Ishikawa (cell line): Measurements from ENCODE around the gene RFNG.
A peak's percentile ranks its signal among the peaks of the same experiment; 100 is the strongest.

ENCODE experiments used
- CEBPB ChIP-seq: IDR thresholded peaks from 2 replicates; pipeline ENCODE4 v1.6.1; 2012
- CREB1 ChIP-seq: IDR thresholded peaks from 2 replicates; pipeline ENCODE4 v1.6.1; 2012; ENCODE audit warnings: low read depth
- EGR1 ChIP-seq: IDR thresholded peaks from 2 replicates; pipeline ENCODE4 v1.6.1; 2012
- EP300 ChIP-seq: IDR thresholded peaks from 2 replicates; pipeline ENCODE4 v1.6.1; 2012; ENCODE audit warnings: borderline replicate concordance
- FOXM1 ChIP-seq: IDR thresholded peaks from 2 replicates; pipeline ENCODE4 v1.6.1; 2012; ENCODE audit warnings: low read depth, borderline replicate concordance
- NFIC ChIP-seq: IDR thresholded peaks from 2 replicates; pipeline ENCODE4 v1.6.1; 2012
- RAD21 ChIP-seq: IDR thresholded peaks from 2 replicates; pipeline ENCODE4 v1.6.1; 2012; ENCODE audit warnings: low read depth
- TAF1 ChIP-seq: IDR thresholded peaks from 2 replicates; pipeline ENCODE4 v1.6.1; 2012; ENCODE audit warnings: low read depth, mild to moderate bottlenecking
- TCF12 ChIP-seq: IDR thresholded peaks from 2 replicates; pipeline ENCODE4 v1.6.1; 2012; ENCODE audit warnings: low read depth
- TEAD4 ChIP-seq: IDR thresholded peaks from 2 replicates; pipeline ENCODE4 v1.6.1; 2012
- YY1 ChIP-seq: IDR thresholded peaks from 2 replicates; pipeline ENCODE4 v1.6.1; 2012; ENCODE audit warnings: low read depth
- ZBTB7A ChIP-seq: IDR thresholded peaks from 2 replicates; pipeline ENCODE4 v1.6.1; 2012; ENCODE audit warnings: low read depth
- TF ChIP-seq, protein P1 (sequence below): IDR thresholded peaks from 2 replicates; pipeline ENCODE4 v1.6.1; 2012
- TF ChIP-seq, protein P2 (sequence below): IDR thresholded peaks from 2 replicates; pipeline ENCODE4 v1.6.1; 2012
- TF ChIP-seq, protein P3 (sequence below): IDR thresholded peaks from 2 replicates; pipeline ENCODE4 v1.6.1; 2012; ENCODE audit warnings: low read depth, mild to moderate bottlenecking

RFNG gene

DNA sequence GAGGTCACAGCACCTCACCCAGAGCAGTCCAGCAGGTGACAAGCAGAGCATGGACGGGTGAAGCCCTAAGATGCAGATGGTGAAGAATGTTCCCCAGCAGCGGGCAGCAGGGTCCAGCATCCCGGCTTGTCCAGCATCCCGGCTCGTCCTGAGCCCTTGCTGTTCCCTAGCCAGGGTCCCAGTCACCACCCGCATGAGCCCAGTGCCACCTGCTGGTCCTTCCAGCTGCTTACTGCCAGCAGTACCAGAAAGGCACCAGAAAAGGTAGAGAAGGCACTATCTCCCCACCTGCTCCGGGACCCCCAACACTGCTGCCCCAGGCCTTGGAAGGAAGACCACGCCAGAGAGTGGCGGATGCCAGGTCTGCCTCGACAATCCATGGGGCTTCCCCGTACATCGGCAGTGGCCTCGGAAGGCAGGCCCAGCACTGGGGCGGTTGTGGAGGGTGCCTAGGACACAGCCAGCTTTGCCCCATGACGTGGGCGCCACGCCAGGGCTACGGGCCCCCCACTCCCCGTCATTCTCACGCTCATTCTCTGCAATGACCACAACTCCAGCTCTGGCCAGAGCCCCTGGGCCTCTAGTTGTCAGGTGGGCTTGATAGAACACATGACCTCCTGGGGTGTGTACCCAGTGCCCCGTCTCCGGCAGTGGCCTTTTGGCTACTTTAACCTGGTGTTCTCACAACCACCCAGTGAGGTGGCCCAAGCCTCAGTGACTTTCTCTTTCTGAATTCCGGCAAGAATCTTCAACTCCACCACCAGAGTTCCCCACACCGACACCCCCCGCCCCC, 30.3 kb downstream of the RFNG start:
- TF ChIP-seq TAF1 (no peak), RAD21 (peak; percentile 78)

DNA sequence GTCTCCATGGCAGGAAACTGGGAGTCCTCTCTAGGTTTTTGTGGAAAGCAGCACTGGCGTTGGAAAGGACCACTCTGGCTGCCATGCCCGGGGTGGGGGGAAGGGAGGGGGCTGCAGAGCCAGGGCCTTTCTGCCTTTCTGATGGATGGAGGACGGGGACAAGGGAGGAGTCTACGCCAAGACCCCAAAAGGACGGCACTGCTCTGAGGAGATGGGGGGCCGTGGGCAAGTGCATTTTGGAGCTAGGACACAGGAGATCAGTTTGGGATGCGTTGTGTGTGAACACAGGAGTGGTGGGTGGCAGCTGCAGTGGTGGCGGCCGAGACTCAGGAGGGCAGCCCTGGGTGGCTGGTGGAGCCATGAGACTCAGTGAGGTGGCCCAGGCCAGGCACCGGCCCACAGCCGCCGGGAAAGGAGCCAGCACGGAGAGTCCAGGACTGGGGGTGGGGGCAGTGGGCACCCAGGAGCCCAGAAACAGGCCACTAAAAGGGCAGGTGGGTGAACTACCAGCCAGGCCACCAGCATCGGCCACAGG, 31.0 kb downstream of the RFNG start:
- TF ChIP-seq TEAD4 (no peak), CEBPB (no peak), EGR1 (no peak), NFIC (no peak), YY1 (no peak), FOXM1 (no peak), CREB1 (no peak), ZBTB7A (no peak), TCF12 (no peak), TAF1 (no peak)
- TF ChIP-seq, protein P1, sequence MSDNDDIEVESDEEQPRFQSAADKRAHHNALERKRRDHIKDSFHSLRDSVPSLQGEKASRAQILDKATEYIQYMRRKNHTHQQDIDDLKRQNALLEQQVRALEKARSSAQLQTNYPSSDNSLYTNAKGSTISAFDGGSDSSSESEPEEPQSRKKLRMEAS: no peak
- TF ChIP-seq, protein P2, sequence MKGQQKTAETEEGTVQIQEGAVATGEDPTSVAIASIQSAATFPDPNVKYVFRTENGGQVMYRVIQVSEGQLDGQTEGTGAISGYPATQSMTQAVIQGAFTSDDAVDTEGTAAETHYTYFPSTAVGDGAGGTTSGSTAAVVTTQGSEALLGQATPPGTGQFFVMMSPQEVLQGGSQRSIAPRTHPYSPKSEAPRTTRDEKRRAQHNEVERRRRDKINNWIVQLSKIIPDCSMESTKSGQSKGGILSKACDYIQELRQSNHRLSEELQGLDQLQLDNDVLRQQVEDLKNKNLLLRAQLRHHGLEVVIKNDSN: no peak
- TF ChIP-seq, protein P3, sequence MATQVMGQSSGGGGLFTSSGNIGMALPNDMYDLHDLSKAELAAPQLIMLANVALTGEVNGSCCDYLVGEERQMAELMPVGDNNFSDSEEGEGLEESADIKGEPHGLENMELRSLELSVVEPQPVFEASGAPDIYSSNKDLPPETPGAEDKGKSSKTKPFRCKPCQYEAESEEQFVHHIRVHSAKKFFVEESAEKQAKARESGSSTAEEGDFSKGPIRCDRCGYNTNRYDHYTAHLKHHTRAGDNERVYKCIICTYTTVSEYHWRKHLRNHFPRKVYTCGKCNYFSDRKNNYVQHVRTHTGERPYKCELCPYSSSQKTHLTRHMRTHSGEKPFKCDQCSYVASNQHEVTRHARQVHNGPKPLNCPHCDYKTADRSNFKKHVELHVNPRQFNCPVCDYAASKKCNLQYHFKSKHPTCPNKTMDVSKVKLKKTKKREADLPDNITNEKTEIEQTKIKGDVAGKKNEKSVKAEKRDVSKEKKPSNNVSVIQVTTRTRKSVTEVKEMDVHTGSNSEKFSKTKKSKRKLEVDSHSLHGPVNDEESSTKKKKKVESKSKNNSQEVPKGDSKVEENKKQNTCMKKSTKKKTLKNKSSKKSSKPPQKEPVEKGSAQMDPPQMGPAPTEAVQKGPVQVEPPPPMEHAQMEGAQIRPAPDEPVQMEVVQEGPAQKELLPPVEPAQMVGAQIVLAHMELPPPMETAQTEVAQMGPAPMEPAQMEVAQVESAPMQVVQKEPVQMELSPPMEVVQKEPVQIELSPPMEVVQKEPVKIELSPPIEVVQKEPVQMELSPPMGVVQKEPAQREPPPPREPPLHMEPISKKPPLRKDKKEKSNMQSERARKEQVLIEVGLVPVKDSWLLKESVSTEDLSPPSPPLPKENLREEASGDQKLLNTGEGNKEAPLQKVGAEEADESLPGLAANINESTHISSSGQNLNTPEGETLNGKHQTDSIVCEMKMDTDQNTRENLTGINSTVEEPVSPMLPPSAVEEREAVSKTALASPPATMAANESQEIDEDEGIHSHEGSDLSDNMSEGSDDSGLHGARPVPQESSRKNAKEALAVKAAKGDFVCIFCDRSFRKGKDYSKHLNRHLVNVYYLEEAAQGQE: no peak

DNA sequence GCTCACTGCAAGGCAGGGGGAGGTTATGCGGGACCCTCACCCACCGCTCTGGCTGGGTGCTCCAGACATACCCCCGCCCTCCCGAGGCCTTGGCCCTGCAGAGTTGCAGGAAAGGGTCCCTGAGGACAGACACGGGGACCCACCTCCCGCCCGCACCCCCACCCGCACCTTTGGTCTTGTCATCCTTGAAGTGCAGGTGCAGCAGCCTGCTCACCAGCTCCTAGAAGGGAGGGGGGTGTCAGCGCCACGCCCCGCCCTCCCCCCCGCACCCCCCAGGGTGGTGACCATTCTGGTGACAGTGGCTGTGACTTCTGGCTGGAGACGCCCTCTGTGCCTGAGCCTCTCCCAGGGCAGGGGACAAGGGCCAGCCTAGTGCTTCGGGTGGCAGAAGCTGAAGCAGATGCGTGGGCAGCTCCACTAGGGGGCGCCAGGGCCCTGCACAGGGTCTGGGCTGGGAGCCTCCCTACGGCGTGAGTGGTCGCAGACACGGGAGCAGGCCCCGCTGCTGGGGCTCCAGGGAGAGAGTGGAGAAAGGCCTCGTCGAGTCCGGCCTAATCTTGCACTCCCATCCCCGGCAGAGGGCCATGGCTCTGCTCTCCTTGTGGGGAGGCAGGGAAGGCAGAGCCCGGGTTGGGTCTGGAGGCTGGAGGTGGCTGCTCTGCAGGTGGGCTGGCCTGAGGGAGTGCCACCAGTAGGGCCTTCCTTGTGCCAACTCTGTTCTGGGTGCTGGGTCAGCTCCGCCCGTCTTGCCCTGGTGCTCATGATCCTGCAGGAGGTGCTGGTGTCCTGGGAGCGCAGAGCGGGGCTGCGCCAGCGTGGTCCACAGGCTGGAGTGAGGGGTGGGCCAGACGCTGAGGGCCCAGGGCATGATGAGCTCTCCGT, 31.7 kb downstream of the RFNG start:
- TF ChIP-seq NFIC (no peak), EP300 (no peak), RAD21 (peak; percentile 59), EGR1 (0 out of 2 replicates have a peak, but pooled peaks have one; percentile 15)

DNA sequence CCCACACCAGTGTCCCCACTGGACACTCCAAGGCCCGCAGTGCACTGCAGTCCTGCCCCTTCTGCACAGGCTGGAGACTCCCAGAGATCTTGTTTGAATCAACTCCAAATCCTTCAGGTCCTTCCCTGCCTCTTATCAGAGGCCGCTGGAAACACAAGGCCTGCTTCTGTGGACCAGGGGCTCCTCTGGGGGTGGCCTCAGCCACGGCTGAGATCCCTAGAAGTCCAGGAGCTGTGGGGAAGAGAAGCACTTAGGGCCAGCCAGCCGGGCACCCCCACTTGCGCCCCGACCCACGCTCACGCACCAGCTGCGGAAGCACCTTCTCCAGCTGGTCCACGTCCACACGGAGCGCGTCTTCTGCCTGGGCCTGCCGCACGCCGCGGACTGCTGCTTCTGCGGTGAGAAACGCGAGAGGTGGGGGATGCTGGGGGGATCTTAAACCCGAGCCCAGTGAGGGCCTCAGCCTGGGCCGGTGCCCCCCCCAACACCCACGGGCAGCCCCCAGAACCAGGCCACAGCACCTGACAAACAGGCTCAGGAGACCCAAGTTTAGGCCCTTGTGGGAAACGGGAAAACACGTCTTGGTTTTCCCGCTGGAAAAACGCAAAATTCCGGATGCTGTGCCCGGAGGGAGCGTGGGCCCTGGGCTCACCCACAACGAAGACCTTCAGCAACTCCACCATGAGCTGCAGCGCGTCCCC, 32.5 kb downstream of the RFNG start:
- TF ChIP-seq, protein P2: no peak
- TF ChIP-seq CEBPB: no peak
- no peak for TF ChIP-seq TAF1
- no peak for TF ChIP-seq FOXM1

DNA sequence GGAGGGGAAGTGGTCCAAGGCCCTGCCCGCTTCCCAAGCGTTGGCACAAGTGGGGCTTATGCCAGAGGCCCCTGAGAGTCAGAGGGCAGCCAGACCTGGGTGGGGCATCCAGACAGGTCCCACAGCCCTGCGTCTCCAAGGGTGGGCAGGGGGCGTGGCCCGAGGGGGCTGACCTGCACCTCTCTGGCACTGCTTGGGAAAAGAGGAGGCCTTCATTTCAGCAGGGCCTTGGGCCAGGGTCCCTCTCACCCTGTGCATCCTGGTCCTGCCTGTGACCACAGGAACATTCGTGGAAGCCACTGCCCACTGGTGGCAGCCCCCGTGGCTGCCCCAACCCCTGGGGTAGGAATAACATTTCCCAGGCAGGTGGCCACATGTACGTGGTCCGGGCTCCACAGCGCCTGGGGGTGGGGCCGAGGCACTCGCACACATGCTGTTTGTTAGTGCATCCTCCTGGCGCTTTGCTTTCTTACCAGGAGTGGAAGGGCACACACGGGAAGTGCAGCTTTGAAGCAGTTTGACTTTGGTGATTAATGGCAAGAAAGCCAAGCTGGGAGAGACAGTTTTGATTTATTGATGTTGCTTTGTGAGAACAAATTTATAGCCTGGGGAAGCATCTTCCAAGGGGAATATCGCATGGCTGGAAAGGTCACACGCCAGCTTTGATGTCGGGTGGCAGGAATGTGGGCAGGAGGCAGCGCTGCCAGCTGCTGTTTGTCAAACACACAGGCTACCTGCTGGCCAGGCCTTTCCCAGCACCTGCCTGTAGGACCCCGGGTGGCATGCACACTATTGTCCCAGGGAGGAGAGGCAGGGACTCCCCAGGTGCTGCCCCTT, 33.2 kb downstream of the RFNG start:
- TF ChIP-seq ZBTB7A (no peak), YY1 (no peak), RAD21 (no peak), NFIC (no peak), EP300 (no peak), TCF12 (no peak), TEAD4 (peak; percentile 4; the same call in 1 of the 2 replicates), EGR1 (no peak)
- TF ChIP-seq, protein P3: no peak
